PFSK-1 (cell line): ENCODE measurements around the gene GARIN6.

Experiments
- REST ChIP-seq, 2 experiments: IDR thresholded peaks; 2 replicates each; pipeline versions ENCODE4 v1.6.1 to v1.8.0; 2011 to 2012; ENCODE audit warnings: low read depth in 2 of 2, low read length in 2 of 2, control low read depth in 1 of 2, inconsistent platforms in 1 of 2, mild to moderate bottlenecking in 1 of 2, moderate library complexity in 1 of 2; ENCODE audit not compliant: insufficient read depth in 1 of 2
- SIN3A ChIP-seq: IDR thresholded peaks from 2 replicates; pipeline ENCODE4 v1.6.1; 2012; ENCODE audit warnings: mild to moderate bottlenecking, low read length, moderate library complexity, borderline replicate concordance; ENCODE audit not compliant: insufficient read depth

GRCh38 chr12:99647453-99647852, at the start of gene GARIN6:
- no peak for TF ChIP-seq SIN3A
- TF ChIP-seq REST (IDR thresholded peaks at IDR 0.05; ENCODE audit: insufficient read depth in 1 of 2, low read depth in 2 of 2, low read length in 2 of 2), result no peak
